Cerebellar nuclear complex (tissue), 1 donor: ENCODE data around the gene PPP1R14D.

Source experiments
- DNase-seq, 2 experiments: peaks; one replicate each; lab custom pipeline; 2025; lab: John Stamatoyannopoulos, UW

Gene PPP1R14D

GRCh38 chr15:40819048-40819447 is 9.5 kb downstream of the PPP1R14D start:
- DNase-seq: no peak

GRCh38 chr15:40815042-40815698 is 13.3 kb downstream of the PPP1R14D start:
- no peak for DNase-seq

- DNase-seq: no peak
Observed at GRCh38 chr15:40812721-40813425, 15.6 kb downstream of the PPP1R14D start.

GRCh38 chr15:40808861-40809450 is 19.6 kb downstream of the PPP1R14D start:
- DNase-seq: no peak

- DNase-seq: no peak
Observed at GRCh38 chr15:40807888-40808461, 20.5 kb downstream of the PPP1R14D start.

GRCh38 chr15:40807028-40807887 is 21.2 kb downstream of the PPP1R14D start, which contains the start of the genes DNAJC17 and ZFYVE19:
Gene DNAJC17, minus strand, starts transcription at chr15:40807473. Its CDS starts 27 bp downstream, at chr15:40807446.
Gene ZFYVE19, plus strand, starts transcription at chr15:40807089. Its CDS starts 501 bp downstream, at chr15:40807590.
- peak; percentile 81 to 98 for DNase-seq

GRCh38 chr15:40806672-40807027 is 21.9 kb downstream of the PPP1R14D start:
- DNase-seq: no peak

- DNase-seq: no peak
Observed at GRCh38 chr15:40803688-40804087, 24.8 kb downstream of the PPP1R14D start.

GRCh38 chr15:40803076-40803475 is 25.4 kb downstream of the PPP1R14D start:
- no peak for DNase-seq

GRCh38 chr15:40799523-40799922 is 29.0 kb downstream of the PPP1R14D start:
- no peak for DNase-seq

GRCh38 chr15:40796512-40796911 is 32.0 kb downstream of the PPP1R14D start:
- DNase-seq: no peak

GRCh38 chr15:40796041-40796440 is 32.5 kb downstream of the PPP1R14D start:
- DNase-seq: no peak

- DNase-seq: no peak
Observed at GRCh38 chr15:40793216-40793989, 35.1 kb downstream of the PPP1R14D start.

- no peak for DNase-seq
Observed at GRCh38 chr15:40792394-40792793, 36.1 kb downstream of the PPP1R14D start.

- DNase-seq: no peak
Observed at GRCh38 chr15:40790718-40791117, 37.8 kb downstream of the PPP1R14D start.

- no peak for DNase-seq
Observed at GRCh38 chr15:40789999-40790398, 38.5 kb downstream of the PPP1R14D start.

- no peak for DNase-seq
Observed at GRCh38 chr15:40789119-40789518, 39.4 kb downstream of the PPP1R14D start.

- no peak for DNase-seq
Observed at GRCh38 chr15:40787991-40788390, 40.5 kb downstream of the PPP1R14D start.

GRCh38 chr15:40787344-40787841 is 41.1 kb downstream of the PPP1R14D start:
- no peak for DNase-seq

GRCh38 chr15:40785814-40786213 is 42.7 kb downstream of the PPP1R14D start:
- no peak for DNase-seq

GRCh38 chr15:40785164-40785563 is 43.3 kb downstream of the PPP1R14D start:
- no peak for DNase-seq
